ENCODE results near the gene PGM5.
"Not testable (repeated sequence)": the region's sequence is repeated elsewhere in the genome, so short reads cannot be mapped to it uniquely, and the experiment has no call there.

DNA sequence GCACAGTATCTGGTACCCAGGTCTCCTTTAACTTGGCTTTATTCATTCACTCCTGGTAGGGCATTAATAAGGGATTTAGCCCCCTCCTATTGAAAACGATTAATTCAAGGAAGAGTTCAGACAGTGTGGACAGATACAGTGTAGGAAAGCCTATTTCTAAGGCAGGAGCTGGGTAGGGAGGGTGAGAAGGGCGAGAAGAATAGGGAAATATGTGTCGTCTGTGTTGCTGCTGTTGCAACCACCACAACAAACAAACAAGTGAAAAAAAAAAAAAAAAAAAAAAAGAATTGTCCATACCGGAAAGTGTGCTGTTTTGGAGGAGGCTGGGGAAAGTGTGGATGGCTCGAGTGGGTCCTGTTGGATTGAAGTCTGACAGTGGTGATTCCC, 425 bp upstream of the PGM5 start:
- not testable (repeated sequence) for TF ChIP-seq POLR2AphosphoS5, POLR2A, TAF1 (IDR thresholded peaks at IDR 0.05; ENCODE audit: low read depth, low read length)
